Measurements from ENCODE around the gene TMEM131. TPM values are rescaled to one million over a fixed set of nuclear protein-coding genes. Genes with fewer than 3 reads are reported as not detected.

The TMEM131 gene
- total RNA-seq, 1 donor from 2014 or later: 31.7 TPM

DNA sequence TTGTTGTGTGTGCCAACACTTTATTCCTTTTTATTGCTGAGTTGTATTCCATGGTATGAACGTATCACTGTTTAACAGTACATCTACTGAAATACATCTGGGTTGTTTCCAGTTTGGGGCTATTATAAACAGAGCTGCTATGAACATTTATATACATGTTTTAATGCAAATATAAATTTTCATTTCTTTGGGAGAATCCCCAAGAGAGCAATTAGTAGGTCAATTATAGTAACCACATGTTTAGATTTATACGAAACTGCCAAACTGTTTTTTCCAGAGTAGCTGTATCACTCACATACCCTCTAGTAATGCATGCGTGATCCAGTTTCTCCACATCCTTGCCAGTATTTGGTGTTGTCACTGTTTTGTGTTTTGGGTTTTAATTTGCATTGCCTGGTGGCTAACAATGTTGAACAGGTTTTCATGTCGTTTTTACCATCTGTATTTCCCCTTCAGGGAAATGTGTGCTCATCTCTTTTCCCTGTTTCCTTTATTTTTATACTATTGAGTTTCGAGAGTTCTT, 81.0 kb downstream of the TMEM131 start:
- Mint-ChIP-seq H3K36me3 (ENCODE audit: low read depth, unreplicated experiment) (no peaks in the 10 kb centered on the region), H3K27me3 (ENCODE audit: unreplicated experiment) (no peaks in the 10 kb centered on the region), H3K4me1 (ENCODE audit: unreplicated experiment) (peaks cover 12% of the 10 kb centered on the region), H3K27ac (ENCODE audit: unreplicated experiment) (no peak overlapping the region), H3K4me3 (ENCODE audit: unreplicated experiment) (no peak overlapping the region), H3K9me3 (ENCODE audit: unreplicated experiment) (no peaks in the 10 kb centered on the region)
- no peak for TF ChIP-seq CTCF (IDR thresholded peaks at IDR 0.05; ENCODE audit: unreplicated experiment)
- no peak for DNase-seq (ENCODE audit: low spot score)

DNA sequence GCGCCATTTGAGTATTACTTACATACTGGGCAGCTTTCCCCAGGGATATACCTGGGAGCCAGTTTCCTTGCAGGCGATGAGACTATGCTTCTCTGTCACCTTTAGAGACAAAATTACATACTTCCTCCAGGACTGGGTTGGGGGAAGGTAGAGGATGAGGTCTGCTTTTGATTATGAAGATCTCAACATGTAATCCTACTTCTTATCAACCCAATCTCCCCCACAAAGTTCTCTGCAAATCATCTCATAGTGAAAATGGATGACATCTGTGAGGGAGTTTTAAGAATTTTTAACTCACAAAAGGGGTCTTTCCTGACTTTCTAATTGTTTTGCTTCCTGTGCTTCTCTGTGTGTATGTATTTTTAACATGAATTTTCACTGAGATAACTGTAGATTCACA, 81.9 kb downstream of the TMEM131 start:
- TF ChIP-seq CTCF (IDR thresholded peaks at IDR 0.05; ENCODE audit: unreplicated experiment): no peak

DNA sequence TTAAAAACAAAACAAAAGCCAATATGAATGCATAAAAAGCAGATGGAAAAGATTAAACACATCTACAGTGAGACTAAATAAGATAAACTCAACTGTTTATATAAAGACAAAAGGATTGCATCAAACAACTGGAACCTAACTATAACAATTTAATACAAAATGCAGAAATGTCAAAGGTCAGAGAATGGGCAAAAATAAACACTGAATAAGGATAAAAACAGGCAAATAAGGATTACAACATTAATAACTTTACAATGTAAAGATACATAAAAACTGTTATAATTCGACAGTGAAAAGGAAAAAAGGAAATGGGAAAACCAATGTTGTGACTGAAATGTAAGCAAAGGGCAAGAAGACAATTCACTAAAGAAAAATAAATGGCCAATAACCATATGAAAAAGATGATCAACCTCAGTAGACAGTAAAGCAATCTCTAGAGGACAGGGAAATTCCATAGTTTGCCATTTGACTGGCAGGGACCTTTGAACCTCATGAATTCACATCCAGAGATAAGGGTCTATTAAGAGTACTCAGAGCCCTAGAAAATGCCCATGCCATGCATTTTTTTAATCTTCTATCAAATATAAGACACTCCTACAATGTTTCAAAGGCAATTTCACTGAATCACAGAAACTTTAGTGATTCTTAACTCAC, 83.7 kb downstream of the TMEM131 start:
- H3K9me3 Mint-ChIP-seq (ENCODE audit: unreplicated experiment): no peaks in the 10 kb centered on the region
- no peak for TF ChIP-seq CTCF (IDR thresholded peaks at IDR 0.05; ENCODE audit: unreplicated experiment)

More for the DNA sequence above, 81.9 kb downstream of the TMEM131 start:
- no peak overlapping the region for H3K4me3 Mint-ChIP-seq (ENCODE audit: unreplicated experiment)
- no peaks in the 10 kb centered on the region for H3K36me3 Mint-ChIP-seq (ENCODE audit: low read depth, unreplicated experiment)
- peaks cover 15% of the 10 kb centered on the region for H3K4me1 Mint-ChIP-seq (ENCODE audit: unreplicated experiment)
- no peak overlapping the region for H3K27ac Mint-ChIP-seq (ENCODE audit: unreplicated experiment)
- H3K9me3 Mint-ChIP-seq (ENCODE audit: unreplicated experiment): no peaks in the 10 kb centered on the region
- H3K27me3 Mint-ChIP-seq (ENCODE audit: unreplicated experiment): no peaks in the 10 kb centered on the region
- DNase-seq (ENCODE audit: low spot score): no peak

DNA sequence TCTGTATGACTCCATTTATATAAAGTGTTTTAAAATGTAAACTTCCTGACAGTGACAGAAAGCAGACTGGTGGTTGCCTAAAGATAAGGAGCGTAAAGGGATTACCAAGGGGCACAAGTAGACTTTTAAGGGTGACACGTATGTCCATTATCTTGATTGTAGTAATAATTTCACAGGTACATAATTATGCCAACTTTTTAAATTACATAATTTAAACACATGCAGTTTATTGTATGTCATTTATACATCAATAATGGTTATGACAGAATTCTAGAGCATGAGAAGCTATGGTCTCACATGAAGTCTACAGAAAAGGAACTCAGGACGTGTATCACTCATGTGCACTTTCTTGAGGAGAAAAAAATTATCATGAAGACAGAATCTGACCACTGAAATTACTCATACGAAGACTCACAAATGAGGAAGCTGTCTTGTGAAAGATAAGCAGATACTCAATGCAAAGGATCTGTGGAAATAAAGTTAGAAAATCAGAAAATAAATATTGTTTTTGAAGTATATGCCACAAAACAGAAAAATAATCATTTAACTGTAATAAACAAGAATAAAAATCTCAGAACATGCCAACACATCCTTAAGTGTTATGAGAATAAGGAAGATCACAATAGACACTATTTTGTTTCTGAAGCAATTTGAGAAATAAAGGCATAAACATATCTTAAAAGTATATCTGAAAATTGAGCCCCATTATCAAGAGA, 84.4 kb downstream of the TMEM131 start:
- no peaks in the 10 kb centered on the region for H3K27me3 Mint-ChIP-seq (ENCODE audit: unreplicated experiment)
- TF ChIP-seq CTCF (IDR thresholded peaks at IDR 0.05; ENCODE audit: unreplicated experiment): no peak
- no peaks in the 10 kb centered on the region for H3K9me3 Mint-ChIP-seq (ENCODE audit: unreplicated experiment)
- no peak overlapping the region for H3K4me3 Mint-ChIP-seq (ENCODE audit: unreplicated experiment)
- no peak for DNase-seq (ENCODE audit: low spot score)
- no peaks in the 10 kb centered on the region for H3K36me3 Mint-ChIP-seq (ENCODE audit: low read depth, unreplicated experiment)
- peaks cover 19% of the 10 kb centered on the region for H3K4me1 Mint-ChIP-seq (ENCODE audit: unreplicated experiment)
- no peak overlapping the region for H3K27ac Mint-ChIP-seq (ENCODE audit: unreplicated experiment)

More for the DNA sequence above, 83.7 kb downstream of the TMEM131 start:
- DNase-seq (ENCODE audit: low spot score): no peak
- Mint-ChIP-seq H3K4me3 (ENCODE audit: unreplicated experiment) (no peak overlapping the region), H3K27ac (ENCODE audit: unreplicated experiment) (no peak overlapping the region), H3K4me1 (ENCODE audit: unreplicated experiment) (peaks cover 19% of the 10 kb centered on the region), H3K27me3 (ENCODE audit: unreplicated experiment) (no peaks in the 10 kb centered on the region), H3K36me3 (ENCODE audit: low read depth, unreplicated experiment) (no peaks in the 10 kb centered on the region)
